Fibroblast of lung (primary cell): Measurements from ENCODE around the gene PILRB.

Experiments
- EZH2 ChIP-seq: IDR thresholded peaks from 2 replicates; pipeline ENCODE4 v1.5.1; 2012; ENCODE audit warnings: low read length, control low read depth, mild to moderate bottlenecking; ENCODE audit errors: missing control alignments
- TF ChIP-seq, protein P1 (sequence below), 2 donors: IDR thresholded peaks in 1 of 2; conservative IDR thresholded peaks in 1 of 2; 1 replicate in 1 of 2; 2 replicates in 1 of 2; pipeline ENCODE4 v1.5.1; 2011 to 2012; ENCODE audit warnings: low read length in 2 of 2, control low read depth in 1 of 2, inconsistent platforms in 1 of 2, low read depth in 1 of 2, mild to moderate bottlenecking in 1 of 2

DNA sequence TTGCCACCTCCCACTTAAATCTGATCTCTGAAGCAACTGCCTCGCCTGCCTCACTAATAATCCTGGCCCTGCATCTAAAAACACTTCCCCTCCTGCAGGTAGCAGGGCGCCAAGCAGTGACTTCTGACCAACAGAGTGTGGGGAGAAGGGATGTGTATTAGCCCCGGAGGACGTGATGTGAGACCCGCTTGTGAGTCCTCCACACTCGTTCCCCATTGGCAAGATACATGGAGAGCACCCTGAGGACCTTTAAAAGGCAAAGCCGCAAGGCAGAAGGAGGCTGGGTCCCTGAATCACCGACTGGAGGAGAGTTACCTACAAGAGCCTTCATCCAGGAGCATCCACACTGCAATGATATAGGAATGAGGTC lies 9.3 kb downstream of the PILRB start:
- TF ChIP-seq, protein P1, sequence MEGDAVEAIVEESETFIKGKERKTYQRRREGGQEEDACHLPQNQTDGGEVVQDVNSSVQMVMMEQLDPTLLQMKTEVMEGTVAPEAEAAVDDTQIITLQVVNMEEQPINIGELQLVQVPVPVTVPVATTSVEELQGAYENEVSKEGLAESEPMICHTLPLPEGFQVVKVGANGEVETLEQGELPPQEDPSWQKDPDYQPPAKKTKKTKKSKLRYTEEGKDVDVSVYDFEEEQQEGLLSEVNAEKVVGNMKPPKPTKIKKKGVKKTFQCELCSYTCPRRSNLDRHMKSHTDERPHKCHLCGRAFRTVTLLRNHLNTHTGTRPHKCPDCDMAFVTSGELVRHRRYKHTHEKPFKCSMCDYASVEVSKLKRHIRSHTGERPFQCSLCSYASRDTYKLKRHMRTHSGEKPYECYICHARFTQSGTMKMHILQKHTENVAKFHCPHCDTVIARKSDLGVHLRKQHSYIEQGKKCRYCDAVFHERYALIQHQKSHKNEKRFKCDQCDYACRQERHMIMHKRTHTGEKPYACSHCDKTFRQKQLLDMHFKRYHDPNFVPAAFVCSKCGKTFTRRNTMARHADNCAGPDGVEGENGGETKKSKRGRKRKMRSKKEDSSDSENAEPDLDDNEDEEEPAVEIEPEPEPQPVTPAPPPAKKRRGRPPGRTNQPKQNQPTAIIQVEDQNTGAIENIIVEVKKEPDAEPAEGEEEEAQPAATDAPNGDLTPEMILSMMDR (conservative IDR thresholded peaks at IDR 0.05 in 1 of 2, IDR thresholded peaks at IDR 0.05 in 1 of 2; ENCODE audit: low read depth in 1 of 2, low read length in 2 of 2) = no peak
- TF ChIP-seq EZH2 = no peak
